ENCODE measurements around the gene UBL3. TPM values are rescaled to one million over a fixed set of nuclear protein-coding genes. Genes with fewer than 3 reads are reported as not detected.

The UBL3 gene
- total RNA-seq, 1 experiment from 2014 or later, result 10.9 TPM

GRCh38 chr13:29819143-29819542 lies 31.3 kb downstream of the UBL3 start:
- Histone ChIP-seq H3K9me3 (ENCODE audit: low read length) (no peaks in the 10 kb centered on the region), H3K4me2 (ENCODE audit: low read length) (no peak overlapping the region), H3K79me2 (ENCODE audit: low read length) (peaks cover 30% of the 10 kb centered on the region), H4K20me1 (ENCODE audit: low read length) (no peaks in the 10 kb centered on the region), H3K4me1 (ENCODE audit: insufficient read depth, low read length) (no peaks in the 10 kb centered on the region), H3K36me3 (ENCODE audit: low read depth, low read length) (no peaks in the 10 kb centered on the region), H3K9ac (ENCODE audit: low read length) (no peak overlapping the region), H3K27me3 (ENCODE audit: low read length) (no peaks in the 10 kb centered on the region), H3K9me2 (replicated peaks; ENCODE audit: low read length) (no peaks in the 10 kb centered on the region), H3F3A (ENCODE audit: low read length, unreplicated experiment) (no peaks in the 10 kb centered on the region), H2AFZ (ENCODE audit: low read length) (no peak overlapping the region), H3K4me3 (ENCODE audit: low read length) (no peak overlapping the region), H3K27ac (ENCODE audit: low read length) (no peak overlapping the region)
- no peak for TF ChIP-seq EZH2phosphoT487 (IDR thresholded peaks at IDR 0.05; ENCODE audit: borderline replicate concordance, low read length)
- TF ChIP-seq EZH2 (IDR thresholded peaks at IDR 0.05; ENCODE audit: low read length, unreplicated experiment), result no peak
- BruUV-seq (replicated peaks), result no TSS peak
- DNase-seq (no peak), ATAC-seq (no peak)
- POLR2A ChIA-PET (ENCODE audit: unreplicated experiment), result no interaction called here
- intact Hi-C loops (cut with micrococcal nuclease), result no loop called here
- CTCF ChIA-PET, result no interaction called here

GRCh38 chr13:29817604-29818378 lies 32.6 kb downstream of the UBL3 start:
- H3K9me3 ChIP-seq (ENCODE audit: low read length), result no peaks in the 10 kb centered on the region
- H3K36me3 ChIP-seq (ENCODE audit: low read depth, low read length), result no peaks in the 10 kb centered on the region
- no TSS peak for BruUV-seq (replicated peaks)
- intact Hi-C loops (cut with micrococcal nuclease), result no loop called here
- no peak for DNase-seq
- no peak overlapping the region for H2AFZ ChIP-seq (ENCODE audit: low read length)
- no peaks in the 10 kb centered on the region for H3K9me2 ChIP-seq (replicated peaks; ENCODE audit: low read length)
- TF ChIP-seq EZH2 (IDR thresholded peaks at IDR 0.05; ENCODE audit: low read length, unreplicated experiment), result no peak
- TF ChIP-seq, protein P1, sequence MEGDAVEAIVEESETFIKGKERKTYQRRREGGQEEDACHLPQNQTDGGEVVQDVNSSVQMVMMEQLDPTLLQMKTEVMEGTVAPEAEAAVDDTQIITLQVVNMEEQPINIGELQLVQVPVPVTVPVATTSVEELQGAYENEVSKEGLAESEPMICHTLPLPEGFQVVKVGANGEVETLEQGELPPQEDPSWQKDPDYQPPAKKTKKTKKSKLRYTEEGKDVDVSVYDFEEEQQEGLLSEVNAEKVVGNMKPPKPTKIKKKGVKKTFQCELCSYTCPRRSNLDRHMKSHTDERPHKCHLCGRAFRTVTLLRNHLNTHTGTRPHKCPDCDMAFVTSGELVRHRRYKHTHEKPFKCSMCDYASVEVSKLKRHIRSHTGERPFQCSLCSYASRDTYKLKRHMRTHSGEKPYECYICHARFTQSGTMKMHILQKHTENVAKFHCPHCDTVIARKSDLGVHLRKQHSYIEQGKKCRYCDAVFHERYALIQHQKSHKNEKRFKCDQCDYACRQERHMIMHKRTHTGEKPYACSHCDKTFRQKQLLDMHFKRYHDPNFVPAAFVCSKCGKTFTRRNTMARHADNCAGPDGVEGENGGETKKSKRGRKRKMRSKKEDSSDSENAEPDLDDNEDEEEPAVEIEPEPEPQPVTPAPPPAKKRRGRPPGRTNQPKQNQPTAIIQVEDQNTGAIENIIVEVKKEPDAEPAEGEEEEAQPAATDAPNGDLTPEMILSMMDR (conservative IDR thresholded peaks at IDR 0.05; ENCODE audit: low read depth, low read length), result no peak
- no peak for TF ChIP-seq EZH2phosphoT487 (IDR thresholded peaks at IDR 0.05; ENCODE audit: borderline replicate concordance, low read length)
- no peak for ATAC-seq
- no peaks in the 10 kb centered on the region for H3K4me1 ChIP-seq (ENCODE audit: insufficient read depth, low read length)
- CTCF ChIA-PET, result no interaction called here
- no peaks in the 10 kb centered on the region for H4K20me1 ChIP-seq (ENCODE audit: low read length)
- POLR2A ChIA-PET (ENCODE audit: unreplicated experiment), result interaction anchor here (0.5 kb wide), 1 partner anchor 295 kb away, joined by 5 read pairs; no protein-coding TSS in a partner anchor
- no peak overlapping the region for H3K4me3 ChIP-seq (ENCODE audit: low read length)
- H3K27me3 ChIP-seq (ENCODE audit: low read length), result no peaks in the 10 kb centered on the region
- no peak overlapping the region for H3K9ac ChIP-seq (ENCODE audit: low read length)
- no peaks in the 10 kb centered on the region for H3F3A ChIP-seq (ENCODE audit: low read length, unreplicated experiment)
- peaks cover 37% of the 10 kb centered on the region for H3K79me2 ChIP-seq (ENCODE audit: low read length)
- H3K27ac ChIP-seq (ENCODE audit: low read length), result no peak overlapping the region
- no peak overlapping the region for H3K4me2 ChIP-seq (ENCODE audit: low read length)

- H3K27ac ChIP-seq (ENCODE audit: low read length), result no peak overlapping the region
- ATAC-seq, result no peak
- H3K4me2 ChIP-seq (ENCODE audit: low read length), result no peak overlapping the region
- CTCF ChIA-PET, result no interaction called here
- no peak for DNase-seq
- intact Hi-C loops (cut with micrococcal nuclease), result no loop called here
- H3K4me3 ChIP-seq (ENCODE audit: low read length), result no peak overlapping the region
- H3K9me2 ChIP-seq (replicated peaks; ENCODE audit: low read length), result no peaks in the 10 kb centered on the region
- POLR2A ChIA-PET (ENCODE audit: unreplicated experiment), result no interaction called here
- H3K36me3 ChIP-seq (ENCODE audit: low read depth, low read length), result no peaks in the 10 kb centered on the region
- no peaks in the 10 kb centered on the region for H3F3A ChIP-seq (ENCODE audit: low read length, unreplicated experiment)
- peaks cover 37% of the 10 kb centered on the region for H3K79me2 ChIP-seq (ENCODE audit: low read length)
- no peaks in the 10 kb centered on the region for H3K4me1 ChIP-seq (ENCODE audit: insufficient read depth, low read length)
- TF ChIP-seq, protein P1 (conservative IDR thresholded peaks at IDR 0.05; ENCODE audit: low read depth, low read length), result no peak
- TF ChIP-seq EZH2 (IDR thresholded peaks at IDR 0.05; ENCODE audit: low read length, unreplicated experiment) (no peak), EZH2phosphoT487 (IDR thresholded peaks at IDR 0.05; ENCODE audit: borderline replicate concordance, low read length) (no peak)
- H3K9ac ChIP-seq (ENCODE audit: low read length), result no peak overlapping the region
- H4K20me1 ChIP-seq (ENCODE audit: low read length), result no peaks in the 10 kb centered on the region
- H3K9me3 ChIP-seq (ENCODE audit: low read length), result no peaks in the 10 kb centered on the region
- BruUV-seq (replicated peaks), result no TSS peak
- H2AFZ ChIP-seq (ENCODE audit: low read length), result no peak overlapping the region
- no peaks in the 10 kb centered on the region for H3K27me3 ChIP-seq (ENCODE audit: low read length)
Observed at GRCh38 chr13:29816715-29817114, 33.7 kb downstream of the UBL3 start.

Data from PC-3 (cell line).